ENCODE data around the gene IFNL4.
"Not testable (repeated sequence)": the region's sequence is repeated elsewhere in the genome, so short reads cannot be mapped to it uniquely, and the experiment has no call there.

The IFNL4 gene

DNA sequence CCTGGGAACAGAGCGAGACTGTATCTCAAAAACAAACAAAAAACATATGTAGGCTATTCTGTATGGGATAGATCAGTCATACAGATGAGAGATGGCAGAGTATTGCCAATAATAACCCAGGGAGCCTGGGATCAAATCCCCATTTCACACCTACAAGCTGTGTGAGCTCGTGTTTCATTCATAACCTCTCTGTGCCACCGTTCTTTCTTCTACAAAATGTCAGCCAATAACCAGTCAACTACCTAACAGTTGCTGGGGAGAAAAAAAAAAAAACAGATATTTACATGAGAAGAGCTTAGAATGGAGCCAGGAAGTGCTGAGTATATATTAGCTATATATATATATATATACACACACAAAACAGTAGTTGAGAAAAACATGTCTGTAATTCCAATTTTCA is 13.0 kb upstream of the IFNL4 start:
- in situ Hi-C loops (cut with MboI; ENCODE audit: low sequenced_read_pairs), result no loop called here

DNA sequence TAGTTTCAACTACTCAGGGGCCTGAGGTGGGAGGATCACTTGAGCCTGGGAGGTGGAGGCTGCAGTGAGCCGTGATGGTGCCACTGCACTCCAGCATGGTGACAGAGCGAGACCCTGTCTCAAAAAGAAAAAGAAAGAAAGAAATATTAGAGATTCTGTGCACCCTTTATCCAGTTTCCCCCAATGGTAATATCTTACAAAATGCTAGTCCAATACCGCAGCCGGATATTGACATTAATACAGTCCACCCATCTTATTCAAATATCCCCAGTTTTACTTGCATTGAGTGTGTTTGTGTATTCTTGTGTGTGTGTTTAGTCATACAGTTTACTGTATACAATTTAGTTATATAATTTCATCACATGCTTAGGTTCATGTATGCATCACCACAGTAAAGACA is 8.6 kb upstream of the IFNL4 start:
- in situ Hi-C loops (cut with MboI; ENCODE audit: low sequenced_read_pairs), result no loop called here

DNA sequence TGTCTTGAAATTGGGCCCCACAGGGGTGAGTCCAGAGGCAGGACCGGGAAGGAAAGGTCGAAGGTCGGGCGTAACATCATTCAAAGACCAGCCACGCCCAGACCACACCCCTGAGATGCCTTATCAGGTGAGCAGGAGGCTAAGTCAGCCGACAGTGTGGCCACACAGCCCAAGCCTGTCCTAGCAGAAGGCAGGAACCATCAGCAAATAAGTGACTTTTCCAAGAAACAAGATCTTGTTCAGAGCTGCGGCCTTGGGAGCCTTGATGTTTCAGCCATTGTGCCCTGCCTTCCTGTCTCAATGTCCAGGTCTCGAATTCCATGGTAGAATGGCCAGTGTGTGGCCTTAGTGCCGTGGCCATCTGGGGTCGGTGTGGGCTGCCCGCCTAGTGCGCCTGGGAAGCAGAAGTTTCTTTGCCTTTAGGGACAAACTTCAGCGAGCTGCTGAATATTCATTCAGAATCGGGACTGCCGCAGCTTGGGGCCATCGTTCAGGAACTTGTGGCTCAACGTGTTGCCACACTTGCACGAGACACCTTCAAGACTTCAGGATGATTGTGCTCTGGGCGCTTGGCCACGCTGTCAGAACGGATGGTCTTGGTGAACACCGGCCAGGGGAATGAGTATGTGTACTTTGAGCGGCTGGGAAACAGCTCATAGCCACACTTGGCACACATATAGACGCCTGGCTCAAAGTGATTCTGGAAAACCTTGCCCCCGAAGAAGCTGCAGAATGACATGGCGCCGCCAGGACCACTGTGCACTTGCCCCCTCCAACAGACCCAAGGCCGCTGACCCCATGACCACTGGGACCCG is 6.1 kb upstream of the IFNL4 start:
- in situ Hi-C loops (cut with MboI; ENCODE audit: low sequenced_read_pairs), result no loop called here

DNA sequence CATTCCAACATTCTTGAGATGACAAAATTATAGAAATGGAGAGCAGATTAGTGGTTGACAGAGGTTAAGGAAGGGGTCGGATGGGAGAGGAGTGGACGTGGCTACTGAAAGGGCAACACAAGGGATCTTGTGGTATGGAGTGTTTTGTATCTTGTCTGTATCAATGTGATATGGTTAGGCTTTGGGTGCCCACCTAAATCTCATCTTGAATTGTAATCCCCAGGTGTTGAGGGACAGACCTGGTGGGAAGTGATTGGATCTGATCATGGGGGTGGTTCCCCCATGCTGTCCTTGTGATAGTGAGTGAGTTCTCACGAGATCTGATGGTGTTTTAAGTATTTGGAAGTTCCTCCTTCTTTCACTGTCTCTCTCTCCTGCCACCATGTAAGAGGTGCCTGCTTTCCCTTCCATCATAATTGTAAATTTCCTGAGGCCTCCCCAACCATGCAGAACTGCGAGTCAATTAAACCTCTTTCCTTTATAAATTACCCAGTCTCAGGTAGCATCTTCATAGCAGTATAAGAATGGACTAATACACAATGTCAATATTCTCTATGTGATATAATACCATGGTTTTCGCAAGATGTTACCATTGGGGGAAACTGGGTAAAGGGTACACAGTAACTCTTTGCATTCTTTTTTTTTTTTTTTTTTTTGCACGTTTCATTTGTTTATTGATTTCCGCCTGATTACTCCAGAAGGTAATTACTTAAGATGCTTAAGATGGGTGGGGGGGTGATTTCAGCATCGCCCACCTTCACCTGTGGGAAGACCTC is 4.9 kb upstream of the IFNL4 start:
- in situ Hi-C loops (cut with MboI; ENCODE audit: low sequenced_read_pairs), result no loop called here

DNA sequence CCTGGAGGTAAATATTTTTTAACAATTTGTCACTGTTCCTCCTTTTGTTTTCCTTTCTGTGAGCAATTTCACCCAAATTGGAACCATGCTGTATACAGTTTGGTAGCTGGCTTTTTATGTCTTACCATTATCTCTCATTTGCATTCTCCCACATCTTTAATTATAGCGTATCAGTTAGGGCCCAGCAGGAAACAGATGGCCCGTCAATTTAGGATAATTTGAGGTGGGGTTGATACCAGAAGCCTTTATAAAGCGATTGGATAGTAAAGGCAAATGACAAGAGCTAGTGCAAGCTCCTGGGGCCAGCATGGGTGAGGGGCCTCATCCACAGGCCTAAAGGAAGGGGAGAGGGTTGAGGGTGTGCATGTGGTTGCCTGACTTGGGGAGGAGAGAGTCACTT is 3.8 kb upstream of the IFNL4 start:
- in situ Hi-C loops (cut with MboI; ENCODE audit: low sequenced_read_pairs), result no loop called here

DNA sequence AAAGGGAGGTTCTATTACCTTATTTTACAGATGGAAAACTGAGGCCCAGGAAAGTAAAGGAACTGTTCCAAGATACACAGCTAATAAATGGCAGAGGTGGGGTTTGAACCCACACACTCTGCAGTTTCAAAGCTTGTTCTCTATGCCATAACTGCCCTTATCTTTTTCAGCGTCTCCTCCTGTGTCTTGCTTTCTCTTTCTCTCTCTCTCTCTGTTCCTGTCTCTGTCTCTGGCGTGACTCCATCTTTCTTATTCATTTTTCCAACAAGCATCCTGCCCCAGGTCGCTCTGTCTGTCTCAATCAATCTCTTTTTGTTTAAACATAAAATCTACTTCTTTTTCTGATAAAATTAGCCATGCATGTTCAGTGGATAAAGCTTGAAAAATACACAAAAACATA is 3.2 kb upstream of the IFNL4 start:
- in situ Hi-C loops (cut with MboI; ENCODE audit: low sequenced_read_pairs), result no loop called here

DNA sequence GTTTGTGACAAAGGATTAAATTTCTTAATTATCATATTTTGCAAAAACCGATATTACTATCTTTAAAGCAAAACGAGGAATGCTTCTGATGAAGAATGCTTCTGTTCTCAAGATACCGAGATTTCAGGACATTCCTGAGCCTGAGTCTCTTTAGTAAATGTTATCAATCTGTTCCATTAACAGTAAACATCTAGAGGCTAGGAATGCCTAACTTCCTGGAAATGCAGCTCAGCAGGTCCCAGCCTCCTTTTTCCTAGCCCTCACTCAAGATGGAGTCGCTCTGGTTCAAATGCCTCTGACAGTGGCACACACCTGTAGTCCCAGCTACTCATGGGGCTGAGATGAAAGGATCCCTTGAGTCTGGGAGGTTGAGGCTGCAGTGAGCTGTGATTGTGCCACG is 2.4 kb upstream of the IFNL4 start:
- in situ Hi-C loops (cut with MboI; ENCODE audit: low sequenced_read_pairs), result no loop called here

DNA sequence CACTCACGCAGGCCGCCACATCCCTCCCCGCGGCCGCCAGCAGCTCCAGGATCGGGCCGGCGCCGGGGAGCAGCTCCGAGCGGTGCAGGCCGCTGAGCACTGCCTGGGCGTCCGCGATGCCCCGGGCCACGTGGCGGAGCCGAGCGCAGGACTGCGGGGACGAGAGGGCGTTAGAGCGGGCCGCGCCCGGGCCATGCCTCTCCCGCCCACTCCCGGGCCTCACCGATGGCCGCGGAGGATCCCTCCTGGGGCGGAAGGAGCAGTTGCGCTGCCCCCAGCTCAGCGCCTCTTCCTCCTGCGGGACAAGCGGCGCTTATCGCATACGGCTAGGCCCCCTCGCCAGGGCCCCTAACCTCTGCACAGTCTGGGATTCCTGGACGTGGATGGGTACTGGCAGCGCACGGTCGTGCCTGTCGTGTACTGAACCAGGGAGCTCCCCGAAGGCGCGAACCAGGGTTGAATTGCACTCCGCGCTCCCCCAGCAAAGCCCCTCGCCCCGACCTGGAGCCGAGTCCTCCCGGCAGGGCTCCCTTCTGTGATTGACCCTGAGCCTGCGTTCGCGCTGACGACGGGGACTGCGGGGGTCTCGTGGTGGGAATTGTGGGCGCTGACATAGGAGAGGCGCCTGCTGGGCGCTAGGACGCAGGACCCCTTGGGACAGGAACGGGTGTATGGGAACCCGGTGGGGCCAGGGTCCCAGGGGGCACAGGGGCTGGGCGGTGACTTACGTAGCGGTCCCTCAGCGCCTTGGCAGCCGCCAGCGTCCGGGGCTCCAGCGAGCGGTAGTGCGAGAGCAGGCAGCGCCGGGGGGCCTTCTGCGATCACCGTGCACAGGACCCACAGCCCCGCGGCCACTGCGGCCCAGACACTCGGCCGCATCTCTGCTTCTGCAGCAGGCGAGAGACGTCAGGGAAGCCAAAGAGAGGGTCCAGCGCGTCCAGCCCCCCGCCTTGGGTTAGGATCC is 673 bp downstream of the IFNL4 start:
- in situ Hi-C loops (cut with MboI; ENCODE audit: low sequenced_read_pairs), result no loop called here

DNA sequence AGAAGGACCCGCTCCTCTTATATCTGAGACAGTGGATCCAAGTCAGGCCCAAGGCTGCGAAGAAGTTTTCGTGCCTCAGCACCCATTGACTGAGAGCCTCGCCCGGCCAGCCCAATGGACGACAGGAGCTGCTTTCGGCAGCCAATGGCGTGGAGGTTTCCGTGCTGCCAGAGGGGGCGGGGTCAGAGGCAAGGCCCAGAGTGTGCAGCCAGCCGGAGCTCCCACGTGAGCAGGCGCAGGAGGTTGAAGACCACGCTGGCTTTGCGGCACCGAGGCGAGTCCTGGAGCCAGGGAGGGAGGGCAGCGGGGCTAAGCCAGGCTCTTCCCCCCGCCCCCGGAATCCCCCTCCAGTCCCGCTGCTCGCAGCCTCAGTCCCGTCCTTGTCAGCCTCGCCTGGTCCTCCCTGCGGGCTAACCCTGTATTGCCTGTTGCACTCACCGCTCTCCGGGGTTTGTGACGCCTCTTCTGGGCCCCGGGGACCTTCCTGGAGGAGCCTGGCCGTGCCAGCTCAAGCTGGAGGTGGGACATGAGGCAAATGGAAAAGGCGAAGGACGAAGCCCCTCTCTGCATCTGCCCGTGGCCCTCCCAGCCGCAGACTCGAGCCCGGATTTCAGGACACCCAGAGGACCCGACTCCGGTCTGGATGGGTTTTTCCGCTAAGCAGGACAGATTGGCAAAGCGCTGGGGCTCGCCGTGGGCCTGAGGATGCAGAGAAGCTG is 1.5 kb downstream of the IFNL4 start:
- in situ Hi-C loops (cut with MboI; ENCODE audit: low sequenced_read_pairs), result no loop called here

DNA sequence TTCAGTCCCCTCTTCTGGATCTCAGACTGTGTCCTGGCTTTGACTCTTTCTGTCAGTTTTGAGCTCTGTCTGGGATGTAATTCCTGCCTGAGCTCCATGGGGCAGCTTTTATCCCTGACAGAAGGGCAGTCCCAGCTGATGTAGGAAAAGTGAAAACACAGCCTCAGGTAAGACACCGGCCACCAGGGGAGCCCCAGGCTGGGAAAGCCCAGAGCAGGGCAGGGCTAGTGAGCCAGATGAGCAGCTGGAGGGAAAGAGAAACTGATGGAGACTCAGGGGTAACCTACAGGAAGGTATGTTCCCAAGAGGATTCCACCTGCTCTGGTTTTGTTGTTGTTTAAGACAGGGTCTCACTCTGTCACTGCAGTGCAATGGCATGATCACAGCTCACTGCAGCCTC is 3.5 kb downstream of the IFNL4 start:
- in situ Hi-C loops (cut with MboI; ENCODE audit: low sequenced_read_pairs), result not testable (repeated sequence)

DNA sequence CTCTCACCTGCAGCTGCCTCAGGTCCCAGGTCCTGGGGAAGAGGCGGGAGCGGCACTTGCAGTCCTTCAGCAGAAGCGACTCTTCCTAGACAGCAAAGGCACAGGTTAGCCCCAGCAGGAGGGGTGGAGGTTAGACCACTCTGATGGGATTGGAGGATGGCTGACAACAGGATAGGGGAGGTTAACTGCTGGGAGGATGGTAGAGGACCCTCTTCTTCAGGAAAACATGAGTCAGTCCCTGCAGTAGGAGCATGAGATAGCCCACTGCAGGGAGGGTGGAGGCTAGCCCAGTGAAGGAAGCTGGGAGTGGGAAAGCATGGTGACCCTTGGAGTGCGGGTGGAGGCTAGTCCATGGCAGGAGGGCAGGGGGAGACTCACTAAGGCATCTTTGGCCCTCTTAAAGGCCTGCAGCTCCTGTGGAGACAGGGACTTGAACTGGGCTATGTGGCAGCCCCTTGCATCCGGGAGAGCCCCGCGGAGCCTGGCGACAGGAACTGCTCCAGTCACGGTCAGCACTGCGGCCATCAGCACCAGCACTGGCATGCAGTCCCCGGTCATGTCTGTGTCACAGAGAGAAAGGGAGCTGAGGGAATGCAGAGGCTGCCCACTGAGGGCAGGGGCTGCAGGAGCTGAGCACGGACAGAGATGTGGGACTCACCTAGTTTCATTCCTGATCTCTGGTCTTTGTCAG is 4.1 kb downstream of the IFNL4 start, which contains the start of gene IFNL3:
Gene IFNL3, minus strand, starts transcription at position 597 of the 691 bp plus-strand sequence. Its CDS starts 39 bp downstream, at position 558.
- in situ Hi-C loops (cut with MboI; ENCODE audit: low sequenced_read_pairs), result not testable (repeated sequence)

DNA sequence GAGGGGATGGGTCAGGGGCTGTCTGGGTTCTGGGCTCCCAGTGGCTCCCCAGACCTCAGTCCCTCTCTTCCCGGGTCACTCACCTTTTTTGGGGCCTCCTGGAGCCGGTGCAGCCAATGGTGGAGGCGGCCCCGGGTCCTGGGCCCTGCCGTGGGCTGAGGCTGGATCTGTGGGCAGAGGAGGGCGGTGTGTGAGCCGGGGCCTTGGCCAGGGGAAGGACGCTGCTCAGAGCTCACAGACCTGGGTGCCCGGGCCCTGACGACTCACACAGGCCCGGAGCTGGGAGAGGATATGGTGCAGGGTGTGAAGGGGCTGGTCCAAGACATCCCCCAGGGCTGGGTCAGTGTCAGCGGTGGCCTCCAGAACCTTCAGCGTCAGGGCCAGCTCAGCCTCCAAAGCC is 4.9 kb downstream of the IFNL4 start:
- in situ Hi-C loops (cut with MboI; ENCODE audit: low sequenced_read_pairs), result not testable (repeated sequence)

DNA sequence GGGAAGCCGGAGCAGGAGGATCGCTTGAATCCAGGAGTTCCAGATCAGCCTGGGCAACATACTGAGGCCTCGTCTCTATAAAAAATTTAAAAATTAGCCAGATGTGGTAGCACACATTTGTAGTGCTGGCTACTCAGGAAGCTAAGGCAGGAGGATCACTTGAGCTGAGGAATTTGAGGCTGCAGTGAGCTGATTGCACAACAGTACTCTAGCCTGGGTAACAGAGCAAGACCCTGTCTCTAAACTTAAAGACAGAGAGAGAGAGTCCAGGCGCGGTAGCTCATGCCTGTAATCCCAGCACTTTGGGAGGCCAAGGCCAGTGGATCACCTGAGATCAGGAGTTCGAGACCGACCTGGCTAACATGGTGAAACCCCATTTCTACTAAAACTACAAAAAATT is 8.2 kb downstream of the IFNL4 start:
- in situ Hi-C loops (cut with MboI; ENCODE audit: low sequenced_read_pairs), result no loop called here

DNA sequence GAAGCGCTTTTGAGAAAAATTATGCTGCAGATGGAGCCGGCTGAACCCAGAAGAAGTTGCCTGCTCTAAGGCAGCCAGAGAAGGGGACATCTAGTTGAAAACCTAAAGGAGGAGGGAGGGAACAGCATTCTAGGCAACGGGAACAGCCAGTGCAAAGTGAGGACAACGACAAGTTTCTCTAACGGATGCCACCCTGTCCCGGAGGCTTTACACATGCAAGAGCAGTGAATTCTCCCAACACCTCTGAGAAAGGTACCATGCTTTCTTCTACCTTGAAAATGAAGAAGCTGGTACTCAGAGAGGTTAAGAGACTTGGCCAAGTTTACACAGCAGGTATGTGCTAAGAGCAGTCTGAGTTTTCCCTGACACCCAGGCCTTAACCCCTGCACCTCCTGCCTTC is 9.7 kb downstream of the IFNL4 start:
- in situ Hi-C loops (cut with MboI; ENCODE audit: low sequenced_read_pairs), result no loop called here

DNA sequence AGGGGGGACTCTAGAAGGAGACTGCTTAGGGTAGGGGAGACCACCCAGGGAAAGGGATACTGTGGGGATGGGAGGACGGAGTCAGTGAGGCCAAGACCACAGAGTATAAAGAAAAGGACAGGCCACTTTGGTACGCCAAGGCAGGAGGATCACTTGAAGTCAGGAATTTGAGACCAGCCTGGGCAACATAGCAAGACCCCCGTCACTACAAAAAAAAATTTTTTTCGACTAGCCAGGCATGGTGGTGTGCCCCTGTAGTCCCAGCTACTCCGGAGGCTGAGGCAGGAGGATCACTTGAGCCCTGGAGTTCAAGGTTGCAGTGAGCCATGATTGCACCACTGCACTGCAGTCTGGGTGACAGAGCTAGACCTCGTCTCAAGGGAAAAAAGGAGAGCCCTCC is 10.4 kb downstream of the IFNL4 start:
- in situ Hi-C loops (cut with MboI; ENCODE audit: low sequenced_read_pairs), result no loop called here

DNA sequence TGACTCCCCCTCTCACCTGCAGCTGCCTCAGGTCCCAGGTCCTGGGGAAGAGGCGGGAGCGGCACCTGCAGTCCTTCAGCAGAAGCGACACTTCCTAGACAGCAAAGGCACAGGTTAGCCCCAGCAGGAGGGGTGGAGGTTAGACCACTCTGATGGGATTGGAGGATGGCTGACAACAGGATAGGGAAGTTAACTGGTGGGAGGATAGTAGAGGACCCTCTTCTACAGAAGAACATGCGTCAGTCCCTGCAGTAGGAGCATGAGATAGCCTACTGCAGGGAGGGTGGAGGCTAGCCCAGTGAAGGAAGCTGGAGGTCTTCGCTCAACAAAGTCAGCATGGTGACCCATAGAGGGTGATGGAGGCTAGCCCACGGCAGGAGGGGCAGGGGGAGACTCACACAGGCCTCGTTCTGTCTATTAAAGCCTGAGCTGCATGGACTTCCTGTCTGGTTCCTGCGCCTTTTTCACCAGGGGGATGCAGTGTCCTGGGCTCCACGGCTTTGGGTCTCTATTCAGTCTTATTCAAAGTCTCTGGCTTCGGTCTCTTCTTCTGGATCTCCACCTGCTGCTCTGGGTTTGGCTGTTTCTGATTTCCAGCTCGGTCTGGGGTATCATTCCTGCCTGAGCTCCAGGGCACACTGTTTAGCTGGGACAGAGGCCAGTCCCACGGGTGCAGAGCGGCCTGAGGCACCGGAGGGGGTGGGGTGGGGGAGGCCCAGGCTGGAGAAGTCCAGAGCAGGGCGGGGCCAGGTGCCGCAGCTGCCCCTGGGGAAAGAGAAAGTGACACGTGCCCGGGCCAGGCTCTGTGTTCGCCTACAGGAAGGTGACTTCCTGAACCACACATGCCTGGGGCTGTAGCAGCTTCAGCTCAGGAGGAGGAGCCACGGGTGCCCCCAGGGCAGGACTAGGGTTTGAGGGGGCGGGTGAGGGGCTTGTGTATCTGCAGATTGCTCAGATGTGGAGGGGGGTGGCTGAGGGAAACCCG is 11.2 kb downstream of the IFNL4 start:
- in situ Hi-C loops (cut with MboI; ENCODE audit: low sequenced_read_pairs), result no loop called here

DNA sequence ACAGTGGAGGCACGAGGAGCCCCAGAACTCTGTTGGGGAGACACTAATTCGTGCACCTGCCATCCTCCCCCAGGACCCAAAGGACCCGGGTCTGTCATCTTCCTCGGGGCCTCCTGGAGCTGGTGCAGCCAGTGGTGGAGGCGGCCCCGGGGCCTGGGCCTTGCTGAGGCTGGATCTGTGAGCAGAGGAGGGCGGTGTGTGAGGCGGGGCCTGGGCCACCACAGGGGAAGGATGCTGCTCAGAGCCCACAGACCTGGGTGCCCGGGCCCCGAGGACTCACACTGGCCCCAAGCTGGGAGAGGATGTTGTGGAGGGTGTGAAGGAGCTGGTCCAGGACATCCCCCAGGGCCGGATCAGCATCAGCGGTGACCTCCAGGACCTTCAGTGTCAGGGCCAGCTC is 12.1 kb downstream of the IFNL4 start:
- in situ Hi-C loops (cut with MboI; ENCODE audit: low sequenced_read_pairs), result no loop called here

DNA sequence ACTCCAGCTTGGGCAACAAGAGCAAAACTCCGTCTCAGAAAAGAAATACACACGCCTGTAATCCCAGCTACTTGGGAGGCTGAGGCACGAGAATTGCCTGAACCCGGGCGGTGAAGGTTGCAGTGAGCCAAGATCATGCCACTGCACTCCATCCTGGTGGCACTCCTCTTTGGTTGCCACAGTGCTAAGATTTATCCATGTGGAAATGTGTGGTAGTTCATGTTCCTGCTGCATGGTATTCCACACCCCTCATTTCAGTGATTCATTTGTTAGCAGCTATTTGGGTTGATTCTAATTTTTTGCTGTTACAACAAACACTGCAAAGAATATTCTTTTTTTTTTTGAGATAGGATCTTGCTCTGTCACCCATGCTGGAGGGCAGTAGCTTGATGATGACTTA is 15.9 kb downstream of the IFNL4 start:
- in situ Hi-C loops (cut with MboI; ENCODE audit: low sequenced_read_pairs), result no loop called here

Data from HL-60/S4 (cell line).